ENCODE measurements around the gene ANKRD11.
"Not testable (repeated sequence)": the region's sequence is repeated elsewhere in the genome, so short reads cannot be mapped to it uniquely, and the experiment has no call there.

ANKRD11 gene

GRCh38 chr16:89482150-89482816, 8.1 kb downstream of the ANKRD11 start:
- no peak for DNase-seq (ENCODE audit: low read depth, low spot score)

GRCh38 chr16:89481356-89481955, 8.9 kb downstream of the ANKRD11 start:
- DNase-seq (ENCODE audit: low read depth, low spot score) = no peak

- DNase-seq (ENCODE audit: low read depth, low spot score) = no peak
These were observed 11.7 kb downstream of the ANKRD11 start for GRCh38 chr16:89478576-89479221.

GRCh38 chr16:89476811-89477261, 13.5 kb downstream of the ANKRD11 start:
- no peak for DNase-seq (ENCODE audit: low read depth, low spot score)

- no peak for DNase-seq (ENCODE audit: low read depth, low spot score)
These were observed 14.0 kb downstream of the ANKRD11 start for GRCh38 chr16:89476379-89476778.

- DNase-seq (ENCODE audit: low read depth, low spot score) = no peak
These were observed 15.2 kb downstream of the ANKRD11 start for GRCh38 chr16:89475144-89475543.

DNA sequence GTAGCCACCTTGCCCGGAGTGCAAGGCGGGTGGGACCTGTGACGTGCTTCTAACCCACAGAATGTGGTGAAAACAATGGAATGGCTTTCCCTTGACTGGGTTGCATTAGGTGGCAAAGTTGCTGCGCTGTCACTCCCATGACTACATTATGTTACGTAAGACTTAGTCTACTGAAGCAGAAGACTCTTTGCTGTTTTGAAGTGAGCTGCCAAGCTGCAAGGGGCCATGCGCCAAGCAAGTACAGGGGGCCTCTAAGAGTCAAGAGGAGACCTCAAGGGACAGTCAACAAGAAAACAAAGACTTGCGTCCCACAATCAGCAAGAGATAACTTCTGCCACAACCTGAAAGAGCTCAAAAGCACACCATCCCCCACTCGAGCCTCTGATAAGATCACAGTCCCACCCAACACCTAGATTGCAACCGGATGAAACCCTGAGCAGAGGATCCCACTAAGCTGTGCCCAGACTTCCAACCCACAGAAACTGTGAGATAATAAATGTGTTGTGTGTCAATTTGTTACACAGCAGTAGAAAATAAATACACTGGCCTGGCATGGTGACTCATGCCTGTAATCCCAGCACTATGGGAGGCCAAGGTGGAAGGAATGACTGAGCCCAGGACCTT, 16.5 kb downstream of the ANKRD11 start:
- DNase-seq (ENCODE audit: low read depth, low spot score) = no peak

DNA sequence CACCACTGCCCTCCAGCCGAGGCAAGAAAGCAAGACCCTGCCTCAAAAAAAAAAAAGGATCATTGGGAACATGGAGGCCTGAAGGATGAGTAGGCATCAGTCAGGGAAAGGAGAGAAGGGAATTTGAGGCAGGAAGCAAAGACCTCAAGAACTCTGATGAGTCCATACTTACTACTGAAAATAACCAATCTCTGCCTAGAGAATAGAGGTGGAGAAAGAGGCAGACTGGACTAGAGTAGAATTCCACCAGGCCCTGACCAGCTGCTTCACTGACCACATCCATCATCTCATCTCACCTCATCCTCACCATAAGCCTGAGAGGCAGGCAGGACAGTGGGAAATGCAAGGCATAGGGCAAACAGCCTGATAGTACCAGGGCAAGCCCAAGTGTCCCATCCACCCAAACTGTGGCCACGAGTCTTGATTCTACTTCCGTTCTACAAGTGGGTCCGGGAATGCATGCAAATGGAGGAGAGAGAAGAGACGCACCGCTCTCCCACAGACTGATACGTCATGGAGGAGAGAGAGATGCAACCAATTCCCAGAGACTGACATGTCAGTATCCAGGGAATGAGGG, 17.1 kb downstream of the ANKRD11 start:
- DNase-seq (ENCODE audit: low read depth, low spot score) = no peak

GRCh38 chr16:89472711-89473075, 17.7 kb downstream of the ANKRD11 start:
- DNase-seq (ENCODE audit: low read depth, low spot score) = no peak

GRCh38 chr16:89467382-89467781, 23.0 kb downstream of the ANKRD11 start:
- no peak for DNase-seq (ENCODE audit: low read depth, low spot score)

DNA sequence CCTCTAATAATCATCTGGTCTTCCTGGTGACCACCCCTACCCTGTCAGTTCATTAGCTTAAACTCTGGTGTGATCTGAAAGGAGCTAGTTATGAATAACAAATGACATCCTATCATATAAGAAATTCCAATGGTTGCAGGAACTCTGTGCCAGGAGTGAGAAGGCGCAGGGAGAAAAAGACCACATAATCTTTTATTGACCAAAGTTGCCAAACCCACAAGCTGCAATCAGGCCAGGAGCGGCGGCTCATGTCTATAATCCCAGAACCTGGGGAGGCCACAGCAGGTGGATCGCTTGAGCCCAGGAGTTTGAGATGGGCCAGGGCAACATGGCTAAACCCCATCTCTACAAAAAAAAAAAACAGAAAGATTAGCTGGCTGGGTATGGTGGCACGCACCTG, 23.4 kb downstream of the ANKRD11 start:
- DNase-seq (ENCODE audit: low read depth, low spot score) = no peak

- DNase-seq (ENCODE audit: low read depth, low spot score) = not testable (repeated sequence)
These were observed 27.0 kb downstream of the ANKRD11 start for GRCh38 chr16:89463312-89463711.

- DNase-seq (ENCODE audit: low read depth, low spot score) = not testable (repeated sequence)
These were observed 27.7 kb downstream of the ANKRD11 start for GRCh38 chr16:89462639-89463038.

DNA sequence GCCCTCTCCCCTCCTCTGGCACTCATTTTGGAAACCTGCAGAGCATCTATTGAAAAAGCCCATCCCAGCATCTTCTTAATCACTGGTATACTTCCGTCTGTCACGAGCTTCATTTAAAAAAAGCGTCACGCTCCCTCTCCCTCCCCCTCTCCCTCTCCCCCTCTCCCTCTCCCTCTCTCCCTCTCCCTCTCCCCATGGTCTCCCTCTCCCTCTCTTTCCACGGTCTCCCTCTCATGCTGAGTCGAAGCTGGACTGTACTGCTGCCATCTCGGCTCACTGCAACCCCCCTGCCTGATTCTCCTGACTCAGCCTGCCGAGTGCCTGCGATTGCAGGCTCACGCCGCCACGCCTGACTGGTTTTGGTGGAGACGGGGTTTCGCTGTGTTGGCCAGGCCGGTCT, 28.5 kb downstream of the ANKRD11 start:
- not testable (repeated sequence) for DNase-seq (ENCODE audit: low read depth, low spot score)

GRCh38 chr16:89460556-89460955, 29.8 kb downstream of the ANKRD11 start:
- no peak for DNase-seq (ENCODE audit: low read depth, low spot score)

DNA sequence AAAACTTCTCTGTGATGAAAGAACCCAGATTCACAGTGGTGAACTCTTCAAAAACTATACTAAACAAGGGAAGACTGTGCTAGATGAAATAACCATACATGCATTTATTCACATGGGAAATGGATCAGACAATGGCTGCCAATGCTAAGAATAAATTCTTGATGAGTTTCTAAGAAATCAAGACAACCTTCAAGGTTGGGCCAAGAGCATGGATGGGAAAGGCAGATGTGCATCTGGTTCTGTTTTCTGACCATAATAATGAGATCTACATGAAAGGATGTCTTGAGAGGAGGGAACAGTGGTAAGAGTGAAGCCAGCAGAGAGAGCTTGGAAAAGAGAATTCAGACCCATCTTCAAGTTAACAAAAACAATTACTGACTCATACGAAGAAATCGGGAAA, 31.4 kb downstream of the ANKRD11 start:
- no peak for DNase-seq (ENCODE audit: low read depth, low spot score)

DNA sequence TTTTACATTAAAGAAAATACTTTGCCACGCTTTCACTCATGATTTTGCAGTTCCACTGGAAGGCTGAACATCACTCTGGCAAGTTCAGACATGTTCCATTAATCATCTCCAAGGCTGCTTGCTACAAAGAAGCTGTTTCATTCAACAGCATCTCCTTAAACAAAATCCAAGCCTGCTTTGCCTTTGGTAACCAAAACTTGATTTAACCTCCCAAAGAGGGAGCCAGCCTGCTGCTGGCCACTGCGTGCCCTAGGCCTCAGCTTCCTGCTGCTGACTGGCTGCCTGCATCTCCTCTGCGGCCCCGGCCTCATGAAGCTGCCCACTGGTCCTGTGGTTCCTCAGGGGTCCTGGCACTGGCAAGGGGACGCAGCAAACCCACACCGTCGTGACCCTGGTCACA, 31.8 kb downstream of the ANKRD11 start:
- no peak for DNase-seq (ENCODE audit: low read depth, low spot score)

GRCh38 chr16:89456419-89456959, 33.9 kb downstream of the ANKRD11 start:
- no peak for DNase-seq (ENCODE audit: low read depth, low spot score)

DNA sequence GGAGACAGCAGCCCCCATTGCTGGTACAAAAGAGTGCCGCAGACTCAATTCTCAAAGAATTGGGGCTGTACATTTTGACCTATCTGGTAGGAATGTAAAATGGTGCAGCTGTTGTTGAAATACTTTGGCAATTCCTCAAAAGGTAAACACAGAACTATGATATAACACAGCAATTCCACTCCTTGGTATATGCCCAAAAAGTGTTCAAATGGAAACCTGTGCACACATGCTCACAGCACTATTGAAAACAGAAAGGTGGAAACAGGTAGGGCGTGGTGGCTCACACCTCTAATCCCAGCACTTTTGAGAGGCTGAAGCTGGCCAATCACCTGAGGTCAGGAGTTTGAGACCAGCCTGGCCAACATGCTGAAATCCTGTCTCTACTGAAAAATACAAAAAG, 34.7 kb downstream of the ANKRD11 start:
- no peak for DNase-seq (ENCODE audit: low read depth, low spot score)

- DNase-seq (ENCODE audit: low read depth, low spot score) = no peak
These were observed 35.2 kb downstream of the ANKRD11 start for GRCh38 chr16:89455178-89455577.

DNA sequence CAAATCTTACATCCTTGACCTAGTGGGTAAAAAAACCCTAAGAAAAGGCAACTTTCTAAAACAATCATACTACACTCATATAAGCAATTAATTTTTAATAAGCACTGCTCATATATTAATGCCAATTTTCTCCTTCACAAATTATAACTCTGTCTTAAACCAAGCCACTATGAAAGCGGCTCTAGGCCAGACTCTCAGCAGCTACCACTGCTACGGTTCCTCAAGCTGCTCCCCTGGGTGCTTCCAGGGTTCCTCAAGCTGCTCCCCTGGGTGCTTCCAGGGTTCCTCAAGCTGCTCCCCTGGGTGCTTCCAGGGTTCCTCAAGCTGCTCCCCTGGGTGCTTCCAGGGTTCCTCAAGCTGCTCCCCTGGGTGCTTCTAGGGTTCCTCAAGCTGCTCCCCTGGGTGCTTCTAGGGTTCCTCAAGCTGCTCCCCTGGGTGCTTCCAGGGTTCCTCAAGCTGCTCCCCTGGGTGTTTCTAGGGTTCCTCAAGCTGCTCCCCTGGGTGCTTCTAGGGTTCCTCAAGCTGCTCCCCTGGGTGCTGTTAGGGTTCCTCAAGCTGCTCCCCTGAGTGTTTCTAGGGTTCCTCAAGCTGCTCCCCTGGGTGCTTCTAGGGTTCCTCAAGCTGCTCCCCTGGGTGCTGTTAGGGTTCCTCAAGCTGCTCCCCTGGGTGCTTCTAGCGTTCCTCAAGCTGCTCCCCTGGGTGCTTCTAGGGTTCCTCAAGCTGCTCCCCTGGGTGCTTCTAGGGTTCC, 35.8 kb downstream of the ANKRD11 start:
- DNase-seq (ENCODE audit: low read depth, low spot score) = not testable (repeated sequence)
